Endothelial cell of umbilical vein (primary cell): ENCODE results near the gene CHST3. TPM values are rescaled to one million over a fixed set of nuclear protein-coding genes. Genes with fewer than 3 reads are reported as not detected.

ENCODE experiments used
- BruUV-seq: library from RNA; stranded (reverse); fragments of 400-500 nt; replicated peaks from 2 replicates; lab custom pipeline; 2021; lab: Mats Ljungman, UMichigan
- CTCF ChIA-PET: fragments of 300-600, 350-600 bp; sonication (Branson Sonifier 250); formaldehyde crosslinking; loops from one replicate; lab custom pipeline; 2021; ENCODE audit warnings: antibody characterized with exemption, inconsistent platforms; lab: Charles Lee
- POLR2A ChIA-PET: fragments of 300-600, 350-600 bp; sonication (Branson Sonifier 250); formaldehyde crosslinking; loops from one replicate; lab custom pipeline; 2021; ENCODE audit warnings: antibody characterized with exemption, inconsistent platforms; lab: Charles Lee
- DNase-seq: peaks from one replicate; pipeline ENCODE4 v3.0.0-alpha.2; 2011; ENCODE audit warnings: low read depth, low spot score
- FAIRE-seq: peaks from 2 replicates; lab custom pipeline; 2011; peaks lifted over from hg19 to GRCh38; lab: Jason Lieb, UNC
- H2AFZ ChIP-seq: 2 replicates; pipeline ENCODE4 v1.6.0; 2012; ENCODE audit warnings: low read depth, low read length, control low read depth, inconsistent platforms
- H3K27ac ChIP-seq: 2 replicates; pipeline ENCODE4 v1.5.1; 2011; ENCODE audit warnings: low read depth, mild to moderate bottlenecking, control low read depth, low read length, moderate library complexity; ENCODE audit not compliant: insufficient read depth
- H3K27me3 ChIP-seq, 2 experiments: 2 replicates each; pipeline versions ENCODE4 v1.6.0 to v1.6.1; 2011; ENCODE audit warnings: low read length in 2 of 2, mixed read lengths in 1 of 2; ENCODE audit not compliant: control insufficient read depth in 2 of 2, insufficient read depth in 2 of 2
- H3K36me3 ChIP-seq, 2 experiments: 2 replicates in 1 of 2; 3 replicates in 1 of 2; pipeline ENCODE4 v1.5.1; 2011; ENCODE audit warnings: low read length in 2 of 2, mild to moderate bottlenecking in 1 of 2, moderate library complexity in 1 of 2; ENCODE audit not compliant: control insufficient read depth in 2 of 2, insufficient read depth in 2 of 2; ENCODE audit errors: extremely low read depth in 1 of 2
- H3K4me1 ChIP-seq: 3 replicates; pipeline ENCODE4 v1.5.1; 2011; ENCODE audit warnings: mild to moderate bottlenecking, low read length; ENCODE audit not compliant: control insufficient read depth, insufficient read depth; ENCODE audit errors: extremely low read depth
- H3K4me2 ChIP-seq: 2 replicates; pipeline ENCODE4 v1.6.1; 2011; ENCODE audit warnings: low read length, control low read depth, mixed read lengths; ENCODE audit not compliant: insufficient read depth
- H3K4me3 ChIP-seq, 3 experiments: fragments of 200-600 bp in 1 of 3; sonication (generic), shearing (Covaris generic) in 1 of 3; replicated peaks in 1 of 3; 2 replicates each; pipeline ENCODE4 v1.5.1; 2011 to 2016; ENCODE audit warnings: control low read depth in 3 of 3, low read length in 3 of 3, mild to moderate bottlenecking in 2 of 3, inconsistent platforms in 1 of 3, low read depth in 1 of 3, moderate library complexity in 1 of 3; ENCODE audit not compliant: insufficient read depth in 1 of 3
- H3K79me2 ChIP-seq: 2 replicates; pipeline ENCODE4 v1.6.0; 2012; ENCODE audit warnings: low read length, inconsistent platforms; ENCODE audit not compliant: control insufficient read depth, insufficient read depth
- H3K9ac ChIP-seq: replicated peaks from 2 replicates; pipeline ENCODE3; 2011; ENCODE audit warnings: low read length, control low read depth; ENCODE audit not compliant: insufficient read depth; ENCODE audit errors: extremely low read depth
- H3K9me1 ChIP-seq: replicated peaks from 3 replicates; pipeline ENCODE4 v1.6.0; 2011; ENCODE audit warnings: mild to moderate bottlenecking, low read length; ENCODE audit not compliant: control insufficient read depth, insufficient read depth; ENCODE audit errors: extremely low read depth
- H3K9me3 ChIP-seq: replicated peaks from 2 replicates; pipeline ENCODE4 v1.5.1; 2012; ENCODE audit warnings: low read length, inconsistent platforms; ENCODE audit not compliant: control insufficient read depth, insufficient read depth
- H4K20me1 ChIP-seq: replicated peaks from 2 replicates; pipeline ENCODE3; 2011; ENCODE audit warnings: mild to moderate bottlenecking, low read length; ENCODE audit not compliant: control insufficient read depth, insufficient read depth; ENCODE audit errors: extremely low read depth
- CTCF ChIP-seq, 2 donors: IDR thresholded peaks; 1 replicate in 1 of 2; 2 replicates in 1 of 2; pipeline ENCODE4 v1.5.1; 2011; ENCODE audit warnings: low read length in 2 of 2, mild to moderate bottlenecking in 2 of 2, moderate library complexity in 2 of 2, control low read depth in 1 of 2, inconsistent platforms in 1 of 2, low read depth in 1 of 2; ENCODE audit not compliant: insufficient read depth in 1 of 2; ENCODE audit errors: extremely low read depth in 1 of 2
- EZH2 ChIP-seq: IDR thresholded peaks from 2 replicates; pipeline ENCODE4 v1.6.1; 2012; ENCODE audit warnings: borderline replicate concordance, low read depth, mild to moderate bottlenecking, moderate library complexity, low read length, inconsistent platforms; ENCODE audit not compliant: severe bottlenecking
- FOS ChIP-seq: IDR thresholded peaks from 2 replicates; pipeline ENCODE4 v1.6.1; 2011; ENCODE audit warnings: mild to moderate bottlenecking, low read length, moderate library complexity, borderline replicate concordance; ENCODE audit not compliant: insufficient read depth
- GATA2 ChIP-seq: IDR thresholded peaks from 2 replicates; pipeline ENCODE4 v1.7.0; 2011; ENCODE audit warnings: low read depth, mild to moderate bottlenecking, moderate library complexity, mixed read lengths, low read length; ENCODE audit not compliant: insufficient read length, insufficient read depth
- JUN ChIP-seq: IDR thresholded peaks from 2 replicates; pipeline ENCODE4 v1.6.1; 2011; ENCODE audit warnings: borderline replicate concordance, low read depth; ENCODE audit not compliant: insufficient read length, insufficient read depth
- MAX ChIP-seq: IDR thresholded peaks from 2 replicates; pipeline ENCODE4 v1.6.1; 2011; ENCODE audit not compliant: insufficient read depth, insufficient read length
- MYC ChIP-seq: IDR thresholded peaks from one replicate; pipeline ENCODE4 v1.6.1; 2011; ENCODE audit warnings: mild to moderate bottlenecking, low read depth, low read length
- POLR2A ChIP-seq: IDR thresholded peaks from 2 replicates; pipeline ENCODE4 v1.6.1; 2012; ENCODE audit warnings: low read depth, mild to moderate bottlenecking, control low read depth, low read length
- POLR2AphosphoS5 ChIP-seq: IDR thresholded peaks from 2 replicates; pipeline ENCODE4 v1.6.1; 2012; ENCODE audit warnings: low read depth, mild to moderate bottlenecking, control low read depth, low read length, moderate library complexity; ENCODE audit not compliant: insufficient read depth
- dilution Hi-C: fragments of 300-500 bp; cut with MboI; formaldehyde crosslinking; loops from one replicate; pipeline ENCODE4 v1.15.0; 2019; ENCODE audit warnings: low sequenced_read_pairs; ENCODE audit not compliant: extremely low pct_ligation_motif_present
- intact Hi-C: fragments of 100-400 bp; cut with micrococcal nuclease; formaldehyde crosslinking; loops from one replicate; pipeline ENCODE4 v1.10.0; 2022
- polyA plus RNA-seq, 4 experiments: library from polyadenylated mRNA; depleted of rRNA in 3 of 4; stranded (reverse) in 3 of 4; unstranded in 1 of 4; fragments of >200 nt; gene quantifications; 2 replicates each; pipeline versions ENCODE4 v1.2.1 to v1.2.3, GENCODE V29; 2011 to 2012; ENCODE audit warnings: missing spikeins in 1 of 4
- total RNA-seq: library from RNA; stranded (reverse); gene quantifications from 2 replicates; pipeline ENCODE4 v1.2.3, GENCODE V29; 2021

Gene CHST3
- total and polyA plus RNA-seq, 2 donors (not counting 3 experiments of a cell fraction or from before 2014, with no cell fraction given), result 5.5 to 11.5 TPM

GRCh38 chr10:71939861-71940474 is 24.2 kb upstream of the CHST3 start:
- no TSS peak for BruUV-seq

More at GRCh38 chr10:71939861-71940474, 24.2 kb upstream of the CHST3 start:
- Histone ChIP-seq H3K27me3 (no peaks in the 10 kb centered on the region), H4K20me1 (no peaks in the 10 kb centered on the region), H3K4me1 (no peaks in the 10 kb centered on the region), H3K9me3 (no peaks in the 10 kb centered on the region), H3K27ac (no peak overlapping the region), H3K36me3 (no peaks in the 10 kb centered on the region), H3K9ac (no peak overlapping the region), H3K9me1 (no peaks in the 10 kb centered on the region), H3K4me3 (no peak overlapping the region), H3K4me2 (no peak overlapping the region), H2AFZ (no peak overlapping the region), H3K79me2 (no peaks in the 10 kb centered on the region)
- POLR2A ChIA-PET, result no interaction called here
- TF ChIP-seq MAX (no peak), FOS (no peak), JUN (no peak), POLR2AphosphoS5 (no peak), GATA2 (no peak), EZH2 (no peak), CTCF (IDR thresholded peaks at IDR 0.05; ENCODE audit: extremely low read depth in 1 of 2, insufficient read depth in 1 of 2, low read depth in 1 of 2, low read length in 2 of 2) (no peak), POLR2A (no peak), MYC (no peak)
- dilution Hi-C loops, result no loop called here
- no peak for DNase-seq
- intact Hi-C loops, result no loop called here
- no peak for FAIRE-seq
- CTCF ChIA-PET, result no interaction called here
